GM19372 (cell line): ENCODE data around the gene FAM3D.
"Not testable (repeated sequence)": the region's sequence is repeated elsewhere in the genome, so short reads cannot be mapped to it uniquely, and the experiment has no call there.

Source experiments
- ATAC-seq: cut with Tn5 transposase; IDR thresholded peaks from one replicate; pipeline ENCODE4 v1.9.1; 2021; ENCODE audit warnings: mild to moderate bottlenecking, low read depth, moderate library complexity; ENCODE audit not compliant: unreplicated experiment

The FAM3D gene, protein sequence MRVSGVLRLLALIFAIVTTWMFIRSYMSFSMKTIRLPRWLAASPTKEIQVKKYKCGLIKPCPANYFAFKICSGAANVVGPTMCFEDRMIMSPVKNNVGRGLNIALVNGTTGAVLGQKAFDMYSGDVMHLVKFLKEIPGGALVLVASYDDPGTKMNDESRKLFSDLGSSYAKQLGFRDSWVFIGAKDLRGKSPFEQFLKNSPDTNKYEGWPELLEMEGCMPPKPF

GRCh38 chr3:58666683-58667082 lies at the start of gene FAM3D:
TSS of gene FAM3D (minus strand) at chr3:58666774. CDS start at chr3:58655563, 11,211 bp downstream.
- no peak for ATAC-seq

DNA sequence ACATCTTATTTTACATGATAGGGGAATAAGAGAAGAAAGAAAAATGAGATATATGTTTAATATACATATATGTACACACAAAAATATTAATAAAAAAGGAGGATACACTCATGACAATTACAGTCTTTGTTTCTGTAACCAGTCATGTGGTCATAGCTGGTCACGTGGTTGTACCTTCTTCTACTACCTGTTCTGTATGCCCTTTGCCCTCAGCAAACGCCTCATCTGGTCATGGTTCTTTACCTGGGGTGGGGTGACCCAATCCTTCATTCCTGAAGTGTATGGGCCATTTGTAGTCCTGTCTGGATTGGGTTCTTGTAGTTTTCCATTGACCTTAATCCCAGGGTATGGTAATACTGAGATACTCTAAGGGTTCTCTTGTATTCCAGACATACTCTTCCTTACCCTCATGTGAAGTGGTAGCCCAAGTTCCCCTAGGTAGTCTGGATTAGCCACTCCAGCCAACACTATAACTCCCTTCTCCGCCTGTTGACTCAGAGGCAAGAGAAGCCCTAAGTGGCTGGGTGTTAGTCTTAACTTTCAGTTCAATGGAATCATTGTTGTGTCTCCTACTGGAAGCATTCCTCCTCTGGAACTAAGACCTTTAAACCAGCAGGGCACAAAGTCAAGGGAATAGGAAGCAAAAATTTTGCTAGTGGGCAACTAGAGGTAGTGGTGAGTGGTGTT lies 47.3 kb upstream of the FAM3D start:
- no peak for ATAC-seq

DNA sequence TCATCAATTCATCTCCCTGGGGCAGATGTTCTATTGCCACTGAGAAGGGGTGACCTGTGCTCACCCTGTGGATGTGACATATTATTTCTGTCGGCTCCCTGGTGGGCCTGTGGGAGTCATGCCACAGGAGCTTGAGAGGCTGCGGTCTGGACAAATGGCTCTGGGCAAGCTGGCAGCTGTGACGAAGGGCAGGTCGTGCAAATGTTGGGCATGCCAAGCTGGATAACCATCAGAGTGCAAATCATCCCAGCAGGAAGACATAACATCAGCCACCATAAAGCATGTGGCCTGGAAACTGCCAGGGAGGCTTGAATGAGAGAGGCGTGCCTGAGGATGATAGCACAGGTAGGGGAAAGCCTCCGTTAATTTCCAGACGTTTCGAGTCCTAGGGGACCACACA lies 45.3 kb upstream of the FAM3D start:
- no peak for ATAC-seq

DNA sequence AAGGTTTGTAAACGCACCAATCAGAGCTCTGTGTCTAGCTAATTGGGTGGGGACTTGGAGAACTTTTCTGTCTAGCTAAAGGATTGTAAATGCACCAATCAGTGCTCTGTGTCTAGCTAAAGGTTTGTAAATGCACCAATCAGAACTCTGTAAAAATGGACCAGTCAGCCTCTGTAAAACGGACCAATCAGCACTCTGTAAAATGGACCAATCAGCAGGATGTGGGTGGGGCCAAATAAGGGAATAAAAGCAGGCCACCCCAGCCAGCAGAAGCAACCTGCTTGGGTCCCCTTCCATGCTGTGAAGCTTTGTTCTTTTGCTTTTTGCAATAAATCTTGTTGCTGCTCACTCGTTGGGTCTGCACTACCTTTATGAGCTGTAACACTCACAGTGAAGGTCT lies 42.4 kb upstream of the FAM3D start:
- ATAC-seq, result not testable (repeated sequence)

- ATAC-seq, result no peak
Observed at GRCh38 chr3:58708116-58708791, 41.7 kb upstream of the FAM3D start.

DNA sequence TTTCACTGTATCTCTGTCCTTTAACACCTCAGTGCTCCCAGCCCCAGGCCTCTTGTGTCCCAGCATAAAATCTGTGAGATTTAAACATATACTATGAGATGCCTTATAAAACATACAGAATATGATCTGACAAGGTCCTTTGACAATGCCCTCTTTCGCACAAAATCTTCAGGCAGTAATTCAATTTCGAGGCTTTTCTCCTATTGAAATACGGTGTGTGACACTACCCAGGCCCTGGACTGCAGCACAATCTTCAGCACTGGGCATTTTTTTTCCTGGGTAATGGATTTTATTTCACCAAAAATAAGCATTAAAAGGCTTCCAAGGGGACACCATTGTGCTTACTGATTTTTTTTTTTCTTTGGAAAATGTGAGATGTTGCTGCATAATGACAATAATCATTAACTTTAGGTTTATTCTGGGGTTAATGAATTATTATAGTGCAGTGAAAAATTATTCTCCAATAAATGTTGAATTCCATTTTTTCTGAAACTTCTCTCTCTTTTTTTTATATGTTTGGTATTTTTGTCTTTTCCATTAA lies 40.9 kb upstream of the FAM3D start:
- no peak for ATAC-seq

- ATAC-seq, result no peak
Observed at GRCh38 chr3:58706395-58707167, 40.0 kb upstream of the FAM3D start.

DNA sequence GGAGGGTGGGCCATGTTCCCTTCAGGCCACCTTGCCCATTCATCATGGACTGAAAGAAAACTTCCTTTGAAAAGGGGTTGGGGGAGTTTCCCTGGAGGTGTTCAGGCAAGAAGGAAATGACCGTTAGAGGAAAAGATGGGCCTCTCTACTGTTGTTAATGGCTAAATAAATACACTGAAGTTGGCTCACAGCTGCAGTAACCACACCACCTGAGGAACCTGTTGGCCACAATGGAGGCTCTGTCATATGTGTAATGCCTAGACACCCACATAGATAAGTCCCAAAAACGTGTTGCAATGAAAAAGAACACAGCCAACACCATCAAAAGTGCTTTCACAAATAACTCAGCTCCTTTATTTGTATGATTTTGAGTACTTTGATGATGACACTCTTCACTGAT lies 38.2 kb upstream of the FAM3D start:
- ATAC-seq, result no peak

DNA sequence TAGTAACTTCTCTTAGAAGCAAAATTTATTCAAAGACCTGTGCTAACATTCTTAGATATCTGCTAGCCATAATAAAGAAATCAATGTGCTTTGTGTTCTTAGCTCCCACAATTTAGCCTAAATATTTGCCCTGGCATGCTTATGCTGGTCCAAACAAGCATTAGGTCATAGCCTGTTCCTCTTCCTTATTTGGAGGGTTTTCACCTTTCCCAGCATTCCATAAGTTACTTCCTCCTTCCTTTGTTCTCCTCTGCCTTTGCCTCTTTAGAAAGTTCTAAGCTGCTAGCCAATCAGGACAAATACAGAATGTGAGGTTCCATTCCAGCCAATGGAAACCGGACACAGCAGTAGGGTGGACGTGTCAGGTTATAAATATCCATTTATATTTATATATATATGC lies 37.7 kb upstream of the FAM3D start:
- ATAC-seq, result not testable (repeated sequence)

DNA sequence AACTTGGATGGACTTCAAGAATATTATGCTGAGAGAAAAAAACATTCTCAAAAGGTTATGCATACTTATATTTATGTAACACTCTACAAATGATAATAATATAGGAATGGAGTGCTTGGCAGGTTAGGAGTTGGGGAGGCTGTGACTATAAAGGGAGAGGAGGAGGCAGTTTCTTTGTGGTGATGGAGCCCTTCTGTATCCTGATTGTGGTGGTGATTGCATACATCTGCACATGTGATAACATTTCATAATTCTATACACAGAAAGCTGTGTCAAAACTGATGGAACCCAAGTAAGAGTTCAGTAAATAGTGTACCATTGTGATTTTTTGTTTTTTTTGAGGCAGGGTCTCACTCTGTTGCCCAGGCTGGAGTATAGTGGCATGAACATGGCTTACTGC lies 31.7 kb upstream of the FAM3D start:
- no peak for ATAC-seq

- no peak for ATAC-seq
Observed at GRCh38 chr3:58697561-58697960, 31.0 kb upstream of the FAM3D start.

GRCh38 chr3:58696813-58697212 lies 30.2 kb upstream of the FAM3D start:
- not testable (repeated sequence) for ATAC-seq

GRCh38 chr3:58696093-58696492 lies 29.5 kb upstream of the FAM3D start:
- ATAC-seq, result no peak

- ATAC-seq, result not testable (repeated sequence)
Observed at GRCh38 chr3:58695284-58695683, 28.7 kb upstream of the FAM3D start.

DNA sequence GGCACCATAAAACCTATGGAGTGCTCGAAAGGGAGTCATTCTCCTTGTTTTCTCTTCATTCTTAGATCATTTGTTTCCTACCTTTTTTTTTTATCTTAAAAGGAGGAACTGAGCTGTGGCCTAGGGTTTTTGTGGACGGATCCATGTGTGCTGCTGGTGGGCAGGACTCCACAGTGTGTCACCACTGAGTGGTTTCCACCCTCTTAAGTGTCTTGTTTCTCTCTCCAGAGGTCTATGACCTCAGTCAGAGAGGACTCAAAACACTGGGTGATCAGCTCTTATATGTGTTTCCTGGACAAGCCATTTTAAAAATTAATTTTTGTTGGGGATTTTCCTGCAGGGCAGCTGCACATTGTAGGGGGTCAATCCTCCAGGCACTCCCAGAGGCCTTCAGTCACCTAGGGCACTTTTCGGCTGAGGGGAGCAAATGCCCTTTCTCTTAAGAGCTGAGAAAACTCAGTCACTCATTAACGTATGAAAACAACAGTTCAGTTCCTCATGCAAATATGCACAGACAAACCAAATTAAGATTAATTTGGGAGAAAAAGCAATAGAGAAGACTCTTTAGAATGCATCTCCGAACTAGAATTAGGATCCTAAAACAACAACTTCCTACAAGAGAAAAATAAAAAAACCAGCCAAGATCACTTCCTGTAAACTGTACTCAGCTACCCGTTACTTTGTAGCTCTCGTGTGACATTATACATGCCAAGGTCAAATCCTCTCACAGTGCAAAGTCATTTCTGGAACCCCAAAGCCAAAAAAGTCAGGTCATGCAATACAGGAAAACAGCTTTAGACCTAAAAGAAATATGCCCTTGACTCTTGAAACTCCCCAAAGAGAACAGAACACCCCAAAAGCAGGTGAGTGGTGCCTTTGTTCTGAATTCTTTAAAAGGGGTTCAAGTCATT lies 27.6 kb upstream of the FAM3D start:
- peak; percentile 62 for ATAC-seq

DNA sequence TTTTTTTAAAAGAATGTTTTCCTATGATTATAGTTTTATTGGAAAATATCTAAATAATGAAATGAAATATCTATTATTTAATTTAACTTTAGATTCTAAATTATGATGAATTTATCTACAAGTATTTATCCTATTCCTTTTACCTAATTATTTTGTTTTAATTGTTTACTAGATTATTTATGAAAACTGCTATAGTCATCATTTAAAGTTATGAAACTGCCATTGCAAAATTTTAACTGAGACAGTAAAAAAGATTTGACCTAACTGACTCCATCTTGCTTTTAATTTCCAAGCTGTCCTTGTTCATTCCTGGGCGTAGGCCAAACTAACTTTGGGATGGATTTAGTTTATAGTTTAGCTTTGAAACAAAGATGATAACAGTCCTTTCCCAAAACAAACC lies 25.9 kb upstream of the FAM3D start:
- no peak for ATAC-seq

DNA sequence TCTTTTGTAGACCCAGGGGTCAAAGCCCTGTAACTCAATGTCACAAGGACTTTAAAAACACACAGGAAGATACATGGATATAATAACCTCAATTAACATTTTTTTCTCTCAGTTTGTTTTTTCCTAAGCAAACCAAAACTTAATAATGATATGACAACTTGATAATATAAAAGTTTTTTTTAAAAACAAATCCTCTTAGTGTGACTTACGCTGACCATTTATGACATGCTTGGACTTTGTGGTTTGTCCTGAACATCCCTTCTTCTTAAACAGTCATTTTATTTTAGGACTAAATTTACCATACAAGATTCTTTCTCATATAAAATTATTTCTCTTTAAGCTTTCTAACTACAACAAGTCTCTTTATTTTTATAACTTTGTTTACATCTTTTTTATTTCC lies 25.4 kb upstream of the FAM3D start:
- ATAC-seq, result no peak

- ATAC-seq, result no peak
Observed at GRCh38 chr3:58690490-58690889, 23.9 kb upstream of the FAM3D start.

GRCh38 chr3:58688574-58688973 lies 22.0 kb upstream of the FAM3D start:
- no peak for ATAC-seq

DNA sequence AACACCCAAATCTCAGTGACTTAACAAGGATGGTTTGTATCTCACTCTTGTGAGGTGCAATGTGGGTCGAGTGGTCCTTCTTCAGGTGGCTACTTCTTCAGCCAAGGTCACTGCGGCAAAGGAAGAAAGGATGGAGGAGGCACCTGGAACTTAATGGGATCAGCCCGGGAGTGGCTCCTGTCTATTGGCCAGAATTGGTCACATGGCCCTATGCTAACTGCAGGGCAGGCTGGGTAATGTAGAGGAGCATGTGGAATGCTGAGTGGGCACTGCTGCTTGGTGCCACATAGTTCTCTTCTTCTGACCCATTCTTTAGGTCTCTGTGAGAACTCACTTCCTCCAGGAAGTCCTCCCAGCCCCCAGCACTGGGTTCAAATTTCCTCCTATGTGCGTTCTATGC lies 20.3 kb upstream of the FAM3D start:
- no peak for ATAC-seq
